NCI-H2029 treated with DMSO at 0.1 percent for 48 hours (cell line): ENCODE results near the gene WDFY4.

Experiments used
- DNase-seq: peaks from one replicate; lab custom pipeline; 2025; lab: John Stamatoyannopoulos, UW

WDFY4 gene

GRCh38 chr10:48945441-48946130 lies 260.9 kb downstream of the WDFY4 start:
- DNase-seq, result no peak

GRCh38 chr10:48946332-48946731 lies 261.7 kb downstream of the WDFY4 start:
- DNase-seq, result no peak

GRCh38 chr10:48946891-48947500 lies 262.3 kb downstream of the WDFY4 start:
- no peak for DNase-seq

GRCh38 chr10:48947690-48948469 lies 263.2 kb downstream of the WDFY4 start:
- DNase-seq, result no peak

- no peak for DNase-seq
Observed at GRCh38 chr10:48948470-48949037, 263.9 kb downstream of the WDFY4 start.

- no peak for DNase-seq
Observed at GRCh38 chr10:48951707-48952106, 267.0 kb downstream of the WDFY4 start.

- no peak for DNase-seq
Observed at GRCh38 chr10:48957361-48958151, 272.9 kb downstream of the WDFY4 start.

GRCh38 chr10:48958598-48959190 lies 274.0 kb downstream of the WDFY4 start:
- DNase-seq, result no peak

- no peak for DNase-seq
Observed at GRCh38 chr10:48964038-48964437, 279.4 kb downstream of the WDFY4 start.

- no peak for DNase-seq
Observed at GRCh38 chr10:48965460-48965859, 280.8 kb downstream of the WDFY4 start.

- no peak for DNase-seq
Observed at GRCh38 chr10:48968036-48968435, 283.4 kb downstream of the WDFY4 start.

GRCh38 chr10:48970046-48970445 lies 285.4 kb downstream of the WDFY4 start:
- DNase-seq, result no peak

- DNase-seq, result no peak
Observed at GRCh38 chr10:48970654-48971053, 286.0 kb downstream of the WDFY4 start.

- no peak for DNase-seq
Observed at GRCh38 chr10:48973065-48973464, 288.4 kb downstream of the WDFY4 start.

GRCh38 chr10:48974510-48975156 lies 290.0 kb downstream of the WDFY4 start:
- DNase-seq, result no peak

- no peak for DNase-seq
Observed at GRCh38 chr10:48976196-48976595, 291.5 kb downstream of the WDFY4 start.

- no peak for DNase-seq
Observed at GRCh38 chr10:48978318-48978717, 293.6 kb downstream of the WDFY4 start.

GRCh38 chr10:48981310-48981907 lies 296.7 kb downstream of the WDFY4 start:
- DNase-seq, result no peak

GRCh38 chr10:48982584-48982983 lies 297.9 kb downstream of the WDFY4 start:
- no peak for DNase-seq

GRCh38 chr10:48983648-48984351 lies 299.1 kb downstream of the WDFY4 start:
- no peak for DNase-seq
